Sigmoid colon (tissue), 4 donors: ENCODE measurements around the gene OMP.

ENCODE experiments used
- CTCF ChIP-seq, 4 experiments: fragments of 450-650 bp in 3 of 4; fragments of 200-600 bp in 1 of 4; IDR thresholded peaks; one replicate each; pipeline ENCODE4 v1.5.1; 2016 to 2019; ENCODE audit warnings: antibody characterized with exemption in 4 of 4, mild to moderate bottlenecking in 3 of 4, moderate library complexity in 2 of 4
- EP300 ChIP-seq, 4 donors: sonication (generic); formaldehyde crosslinking; IDR thresholded peaks; one replicate each; pipeline ENCODE4 v1.6.1; 2017; ENCODE audit warnings: antibody characterized with exemption in 4 of 4
- POLR2A ChIP-seq, 2 donors: fragments of 450-650 bp; IDR thresholded peaks; one replicate each; pipeline ENCODE4 v1.6.1; 2016; ENCODE audit warnings: antibody characterized with exemption in 2 of 2, mild to moderate bottlenecking in 2 of 2, moderate library complexity in 2 of 2

- TF ChIP-seq CTCF (IDR thresholded peaks at IDR 0.05) (no peak), EP300 (IDR thresholded peaks at IDR 0.05) (no peak), POLR2A (IDR thresholded peaks at IDR 0.05) (no peak)
Observed at GRCh38 chr11:77087723-77088225, 14.9 kb upstream of the OMP start.
